Measurements from ENCODE around the gene LGI2.
"Not testable (repeated sequence)": the region's sequence is repeated elsewhere in the genome, so short reads cannot be mapped to it uniquely, and the experiment has no call there.

LGI2 gene

GRCh38 chr4:25050370-25051078 is 19.8 kb upstream of the LGI2 start:
- no peak for DNase-seq

GRCh38 chr4:25043548-25043947 is 12.8 kb upstream of the LGI2 start:
- no peak for DNase-seq

DNA sequence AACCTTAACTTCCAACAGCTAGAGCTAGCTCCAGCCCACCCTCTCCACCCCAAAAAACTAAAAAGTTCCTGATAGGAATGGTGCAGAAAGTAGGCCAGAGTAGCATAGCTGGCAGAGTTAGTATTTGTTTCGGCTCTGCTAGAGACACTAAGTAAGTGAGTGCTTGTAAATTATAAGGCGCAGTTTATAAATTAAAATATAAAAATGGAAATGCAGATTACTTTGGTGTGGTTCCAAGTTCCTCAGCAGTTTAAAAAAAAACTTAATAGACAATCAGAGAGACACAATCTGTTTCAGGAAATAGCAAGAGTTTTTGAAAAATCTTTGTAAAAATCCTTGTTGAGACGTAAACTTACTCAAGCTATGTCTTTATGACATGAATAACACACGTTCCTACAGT is 2.8 kb upstream of the LGI2 start:
- no peak for DNase-seq

- no peak for DNase-seq
These were observed 1.4 kb upstream of the LGI2 start for GRCh38 chr4:25032126-25032525.

GRCh38 chr4:25031077-25031621 is 403 bp upstream of the LGI2 start:
- DNase-seq = no peak

DNA sequence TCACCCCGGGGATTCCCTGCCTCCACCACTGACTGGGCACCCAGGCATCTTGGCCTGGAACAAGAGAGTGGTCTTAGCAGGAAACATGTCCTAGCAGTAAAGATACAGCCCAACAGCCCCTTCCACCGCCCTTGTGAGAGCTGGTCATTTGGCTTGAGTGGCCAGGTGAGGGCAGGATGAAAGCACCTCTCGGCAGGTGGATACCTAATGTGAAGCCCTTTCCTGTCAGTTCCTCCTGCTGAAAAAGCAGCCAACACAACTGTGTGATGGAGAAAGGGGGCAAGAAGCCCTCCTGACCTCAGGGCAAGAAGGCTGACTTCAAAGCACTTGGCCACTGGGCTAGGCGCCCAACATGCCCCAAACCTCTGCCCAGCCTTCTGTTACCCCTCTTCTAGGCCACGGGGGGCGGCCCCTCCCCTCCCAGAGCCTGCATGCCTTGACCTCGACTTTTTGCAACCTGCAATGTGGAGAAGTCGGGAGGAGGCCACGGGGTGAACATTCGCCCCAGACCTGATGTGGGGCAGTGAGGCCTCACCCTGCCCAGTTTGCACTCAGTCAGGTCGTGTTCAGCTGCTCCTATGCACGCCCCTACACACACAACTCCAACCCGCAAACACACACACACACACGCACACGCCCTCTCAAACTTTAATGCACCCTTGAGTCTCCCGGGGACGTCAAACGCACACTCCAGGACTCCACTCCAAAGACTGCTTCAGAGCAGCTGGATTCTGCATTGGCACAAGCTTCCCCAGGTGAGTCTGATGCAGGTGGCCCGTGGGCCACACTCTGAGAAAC is 1.1 kb downstream of the LGI2 start:
- no peak for DNase-seq

GRCh38 chr4:25028851-25029250 is 1.9 kb downstream of the LGI2 start:
- no peak for DNase-seq

DNA sequence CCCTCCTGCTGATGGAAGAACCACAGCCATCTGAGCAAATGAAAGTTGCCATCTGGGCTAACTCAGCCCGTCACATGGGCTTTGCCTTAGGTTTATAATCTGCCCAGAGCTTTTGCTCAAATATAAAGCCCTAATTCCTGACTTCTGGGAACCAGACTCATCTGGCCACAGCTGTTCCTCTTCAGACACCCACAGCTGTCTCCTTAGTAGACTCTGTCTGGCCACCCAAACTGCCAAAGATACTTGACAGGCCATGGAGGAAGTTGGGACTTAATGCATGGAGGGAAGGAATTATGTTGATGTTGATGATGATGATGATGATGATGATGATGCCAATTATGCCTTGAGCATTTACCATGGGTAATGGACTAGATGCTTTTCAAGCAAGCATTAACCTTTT is 8.0 kb downstream of the LGI2 start:
- no peak for DNase-seq

DNA sequence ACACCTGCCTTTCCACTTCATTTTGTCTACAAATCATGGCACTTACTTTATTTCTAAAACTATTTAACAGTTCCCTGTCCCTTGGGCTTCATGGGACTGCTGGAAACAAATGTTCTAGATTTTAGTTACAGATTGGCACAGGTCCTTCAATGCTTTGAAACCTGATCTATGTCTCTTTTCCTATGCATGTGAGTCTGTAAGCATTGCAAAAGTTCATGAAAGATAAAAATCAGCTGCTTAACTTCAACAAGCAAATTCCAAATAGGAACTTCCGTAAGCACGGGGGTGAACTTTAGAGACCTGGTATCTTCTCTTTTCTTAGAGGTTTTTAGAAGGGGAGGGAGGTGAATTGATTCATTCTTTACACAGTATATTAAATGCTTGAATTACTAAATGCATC is 9.5 kb downstream of the LGI2 start:
- no peak for DNase-seq

DNA sequence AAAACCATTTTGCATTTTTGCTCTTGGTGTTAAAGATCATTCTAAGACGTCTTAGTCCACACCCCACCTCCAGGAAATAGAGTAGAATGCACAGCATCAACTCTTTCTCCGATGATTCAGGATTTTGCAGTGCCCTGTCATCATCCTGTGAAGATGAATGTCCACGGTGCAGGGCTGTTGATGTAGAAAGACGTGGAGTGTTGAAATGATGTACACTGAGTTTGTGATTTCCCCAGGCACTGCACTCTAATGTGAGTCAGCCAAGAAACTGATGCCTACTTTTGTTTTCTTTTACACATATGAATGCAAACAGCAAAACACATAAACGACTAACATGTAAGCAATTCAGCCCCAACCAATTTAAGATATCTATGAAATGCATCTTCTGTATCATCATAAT is 10.5 kb downstream of the LGI2 start:
- DNase-seq = no peak

DNA sequence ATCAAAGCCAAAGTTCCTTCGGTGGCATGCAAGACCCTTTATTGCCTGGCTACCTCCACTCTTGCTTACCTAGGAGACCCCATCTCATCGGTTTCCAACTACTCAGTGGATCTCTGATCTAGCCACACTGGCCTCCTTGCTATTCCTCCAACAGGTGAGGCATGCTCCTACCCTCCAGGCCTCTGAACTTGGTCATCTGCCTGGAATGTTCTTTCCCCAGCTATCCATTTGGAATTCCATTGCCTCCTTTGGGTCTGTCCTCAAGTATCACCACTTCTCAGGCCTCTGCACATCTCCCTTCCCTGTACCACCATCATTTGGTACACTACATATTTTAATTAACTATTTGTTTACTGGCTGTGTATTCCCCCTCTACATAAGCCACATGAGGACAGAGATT is 11.2 kb downstream of the LGI2 start:
- DNase-seq = no peak

DNA sequence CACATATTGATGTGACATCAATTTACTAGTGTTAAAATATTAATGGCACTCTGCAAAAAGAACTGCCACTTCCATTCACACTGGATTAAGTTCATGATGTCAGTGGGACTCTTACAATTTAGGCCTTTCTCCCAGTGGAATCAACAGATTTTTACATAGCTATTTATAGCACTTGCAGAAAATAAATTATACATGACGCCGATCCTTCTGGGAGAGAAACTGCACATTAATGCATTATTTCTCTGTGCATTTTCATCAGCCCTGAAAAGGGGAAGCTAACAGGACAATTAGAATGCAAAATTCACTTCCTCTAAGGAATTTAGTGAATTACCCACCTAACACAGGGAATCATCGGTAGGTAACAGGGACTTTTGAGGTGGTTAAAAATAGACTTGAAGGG is 15.7 kb downstream of the LGI2 start:
- DNase-seq = no peak

DNA sequence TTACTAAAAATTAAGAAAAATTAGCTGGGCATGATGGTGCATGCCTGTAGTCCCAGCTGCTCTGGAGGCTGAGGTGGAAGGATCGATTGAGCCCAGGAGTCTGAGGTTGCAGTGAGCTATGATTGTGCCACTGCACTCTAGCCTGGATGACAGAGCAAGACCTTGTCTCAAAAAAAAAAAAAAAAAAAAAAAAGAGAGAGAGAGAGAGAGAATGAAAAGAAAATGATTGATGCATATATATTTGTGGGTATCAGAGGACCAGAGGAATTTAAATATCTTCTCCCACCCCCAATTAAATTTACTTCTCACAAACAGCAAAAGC is 16.1 kb downstream of the LGI2 start:
- not testable (repeated sequence) for DNase-seq

DNA sequence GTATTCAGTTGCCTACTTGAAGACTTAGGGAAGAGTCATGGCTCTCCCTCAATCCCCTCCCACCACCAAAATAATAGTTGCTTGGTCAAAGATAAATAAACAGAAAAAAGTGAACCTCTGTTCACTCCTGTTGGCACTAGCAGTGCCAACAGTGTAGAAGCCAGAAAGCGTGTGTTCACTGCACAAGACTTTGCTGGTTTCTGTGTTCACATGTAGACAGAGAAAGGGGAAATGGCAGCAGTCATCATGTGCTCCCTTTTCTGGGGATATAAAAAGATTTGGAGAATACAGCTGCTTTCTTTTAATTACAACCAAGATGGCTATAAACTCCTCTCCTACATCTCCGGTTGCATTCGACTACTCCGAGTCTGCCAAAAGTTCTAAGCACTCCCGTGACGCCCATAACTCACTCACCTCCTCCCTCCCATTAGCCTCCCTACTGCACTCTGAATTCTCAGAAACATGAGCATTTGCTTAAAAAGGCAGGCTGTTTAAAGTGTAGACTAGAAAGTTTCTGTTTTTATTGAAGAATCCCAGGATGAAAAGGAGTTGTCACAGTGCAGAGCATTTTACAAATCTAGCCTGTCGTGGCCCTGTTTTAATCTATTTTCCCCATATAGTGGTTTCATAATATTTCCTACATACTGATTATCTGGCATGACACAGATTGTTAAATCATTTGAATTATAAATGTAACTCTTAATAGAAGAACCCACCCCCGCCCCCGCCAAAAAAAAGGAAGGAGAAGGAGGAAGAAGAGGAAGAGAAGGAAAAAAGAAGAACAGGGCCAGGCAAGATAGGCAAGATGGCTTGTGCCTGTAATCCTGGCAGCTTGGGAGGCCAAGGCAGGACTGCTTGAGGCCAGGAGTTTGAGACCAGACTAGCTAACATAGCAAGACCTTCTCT is 16.7 kb downstream of the LGI2 start:
- DNase-seq = no peak

- no peak for DNase-seq
These were observed 18.1 kb downstream of the LGI2 start for GRCh38 chr4:25012655-25013054.

GRCh38 chr4:25011135-25011866 is 19.4 kb downstream of the LGI2 start:
- DNase-seq = no peak

DNA sequence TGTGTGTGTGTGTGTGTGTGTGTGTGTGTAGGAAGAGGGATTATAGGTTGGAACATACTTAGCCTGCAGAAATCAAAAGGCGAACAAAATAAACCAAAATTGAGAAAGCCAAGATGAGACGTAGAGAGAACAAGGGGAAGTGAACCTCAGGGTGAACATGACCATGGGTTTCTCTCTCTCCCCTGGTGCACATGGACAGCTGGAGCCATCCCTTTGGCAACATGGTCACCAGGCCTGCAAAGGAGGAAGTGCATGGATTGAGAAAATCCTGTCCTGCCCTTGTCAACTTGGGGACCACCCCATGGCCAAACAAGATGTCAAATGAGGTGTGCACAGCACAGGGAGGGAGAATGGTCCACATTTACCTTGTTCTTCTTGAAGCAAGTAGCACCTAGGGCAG is 23.1 kb downstream of the LGI2 start:
- no peak for DNase-seq

- DNase-seq = no peak
These were observed 28.1 kb downstream of the LGI2 start for GRCh38 chr4:25002681-25003080.

DNA sequence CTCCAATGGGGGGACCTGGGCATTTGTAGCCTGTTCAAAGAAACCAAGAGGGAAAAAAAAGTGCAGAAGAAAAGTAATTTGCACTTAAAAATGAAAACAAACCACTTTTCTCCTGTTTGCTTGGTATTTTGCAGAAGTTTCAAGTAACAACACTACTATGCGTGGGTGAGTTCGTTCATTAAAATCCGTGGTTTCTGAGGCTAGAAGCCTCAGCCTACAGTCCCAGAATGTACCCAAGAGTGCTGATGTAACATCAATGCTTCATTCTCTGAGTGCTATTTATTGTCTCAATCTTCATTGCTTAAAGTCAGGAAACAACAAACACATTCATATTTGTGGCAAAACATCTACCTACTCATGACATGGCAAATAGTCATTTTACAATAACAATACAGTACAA is 29.2 kb downstream of the LGI2 start:
- no peak for DNase-seq

- DNase-seq = no peak
These were observed 30.1 kb downstream of the LGI2 start for GRCh38 chr4:25000639-25001038.

DNA sequence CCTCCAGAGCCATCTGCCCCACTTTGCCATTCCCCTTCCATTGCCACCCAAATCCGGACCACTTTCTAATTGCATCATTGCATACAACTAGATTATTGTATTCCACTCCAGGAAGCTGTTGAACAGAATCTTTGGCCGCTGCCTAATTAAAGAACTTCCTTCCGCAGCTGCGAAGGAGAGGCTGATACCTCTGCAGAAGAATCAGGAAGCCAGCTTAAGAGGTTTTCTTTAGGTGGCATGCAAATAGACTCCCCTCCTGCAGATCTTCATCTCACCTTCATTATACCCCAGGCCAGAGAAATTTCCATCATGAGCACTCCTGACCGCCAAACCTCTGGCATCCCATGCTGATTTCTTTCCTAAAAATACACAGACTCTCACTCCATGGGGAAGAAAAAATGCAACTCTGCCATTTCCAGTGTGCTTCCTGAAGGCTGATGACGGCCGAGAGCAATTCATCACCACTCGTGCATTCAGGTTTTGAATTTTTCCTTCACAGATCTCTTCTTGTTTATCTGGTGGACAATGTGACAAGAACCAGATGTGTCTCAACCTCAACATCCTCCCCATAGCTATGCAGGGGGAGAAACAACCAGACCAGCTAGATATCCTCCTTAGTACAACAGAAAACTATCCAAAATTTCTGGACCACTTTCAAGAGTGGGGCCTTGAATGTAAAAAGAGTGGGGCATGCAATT is 31.2 kb downstream of the LGI2 start:
- peak; percentile 7 for DNase-seq

- DNase-seq = no peak
These were observed 35.3 kb downstream of the LGI2 start for GRCh38 chr4:24995346-24995919.

Measured in KG1 (cell line).